ENCODE results near the gene MAL.

Gene MAL

DNA sequence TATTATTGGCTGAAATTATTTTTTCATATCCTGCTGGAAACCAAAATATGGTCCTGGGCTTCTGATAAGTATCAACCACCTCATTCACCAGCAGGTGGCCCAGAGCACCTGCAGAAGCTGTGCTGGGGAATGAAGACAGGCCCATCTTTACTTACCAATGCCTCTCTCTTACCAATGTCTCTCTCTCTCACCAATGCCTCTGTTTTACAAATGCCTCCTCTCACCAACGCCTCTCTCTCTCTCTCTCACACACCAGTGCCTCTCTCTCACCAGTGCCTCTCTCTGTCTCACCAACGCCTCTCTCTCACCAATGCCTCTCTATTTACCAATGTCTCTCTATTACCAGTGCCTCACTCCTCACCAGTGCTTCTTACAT lies 2.3 kb upstream of the MAL start:
- TF ChIP-seq, protein P1, sequence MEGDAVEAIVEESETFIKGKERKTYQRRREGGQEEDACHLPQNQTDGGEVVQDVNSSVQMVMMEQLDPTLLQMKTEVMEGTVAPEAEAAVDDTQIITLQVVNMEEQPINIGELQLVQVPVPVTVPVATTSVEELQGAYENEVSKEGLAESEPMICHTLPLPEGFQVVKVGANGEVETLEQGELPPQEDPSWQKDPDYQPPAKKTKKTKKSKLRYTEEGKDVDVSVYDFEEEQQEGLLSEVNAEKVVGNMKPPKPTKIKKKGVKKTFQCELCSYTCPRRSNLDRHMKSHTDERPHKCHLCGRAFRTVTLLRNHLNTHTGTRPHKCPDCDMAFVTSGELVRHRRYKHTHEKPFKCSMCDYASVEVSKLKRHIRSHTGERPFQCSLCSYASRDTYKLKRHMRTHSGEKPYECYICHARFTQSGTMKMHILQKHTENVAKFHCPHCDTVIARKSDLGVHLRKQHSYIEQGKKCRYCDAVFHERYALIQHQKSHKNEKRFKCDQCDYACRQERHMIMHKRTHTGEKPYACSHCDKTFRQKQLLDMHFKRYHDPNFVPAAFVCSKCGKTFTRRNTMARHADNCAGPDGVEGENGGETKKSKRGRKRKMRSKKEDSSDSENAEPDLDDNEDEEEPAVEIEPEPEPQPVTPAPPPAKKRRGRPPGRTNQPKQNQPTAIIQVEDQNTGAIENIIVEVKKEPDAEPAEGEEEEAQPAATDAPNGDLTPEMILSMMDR (IDR thresholded peaks at IDR 0.05; ENCODE audit: control insufficient read depth, insufficient read depth, low read depth, low read length, missing control alignments): no peak
- H3K4me3 ChIP-seq (ENCODE audit: control insufficient read depth, low read depth, low read length): no peak overlapping the region
- DNase-seq (ENCODE audit: low read depth): no peak

DNA sequence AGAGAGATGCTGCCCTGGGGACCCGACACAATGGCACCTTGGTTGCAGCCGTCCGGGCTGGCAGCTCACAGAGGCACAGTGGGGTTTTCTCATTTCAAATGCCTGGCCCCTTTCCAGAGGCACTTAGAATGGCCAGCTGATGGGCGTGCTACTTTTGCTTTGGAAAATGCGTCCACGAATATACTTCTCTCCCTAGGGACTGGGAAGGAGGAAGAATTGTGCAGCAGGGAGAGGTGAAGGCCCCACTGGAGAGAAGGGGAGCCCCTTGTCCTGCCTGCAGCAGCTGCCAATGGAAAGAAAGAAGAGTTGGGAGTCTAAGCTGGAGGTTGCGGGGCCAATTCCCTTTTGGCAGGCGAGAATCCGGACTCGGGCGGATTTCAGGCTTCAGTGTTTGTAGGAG lies 1.1 kb upstream of the MAL start:
- TF ChIP-seq, protein P1 (IDR thresholded peaks at IDR 0.05; ENCODE audit: control insufficient read depth, insufficient read depth, low read depth, low read length, missing control alignments): no peak
- DNase-seq (ENCODE audit: low read depth): no peak
- no peak overlapping the region for H3K4me3 ChIP-seq (ENCODE audit: control insufficient read depth, low read depth, low read length)

DNA sequence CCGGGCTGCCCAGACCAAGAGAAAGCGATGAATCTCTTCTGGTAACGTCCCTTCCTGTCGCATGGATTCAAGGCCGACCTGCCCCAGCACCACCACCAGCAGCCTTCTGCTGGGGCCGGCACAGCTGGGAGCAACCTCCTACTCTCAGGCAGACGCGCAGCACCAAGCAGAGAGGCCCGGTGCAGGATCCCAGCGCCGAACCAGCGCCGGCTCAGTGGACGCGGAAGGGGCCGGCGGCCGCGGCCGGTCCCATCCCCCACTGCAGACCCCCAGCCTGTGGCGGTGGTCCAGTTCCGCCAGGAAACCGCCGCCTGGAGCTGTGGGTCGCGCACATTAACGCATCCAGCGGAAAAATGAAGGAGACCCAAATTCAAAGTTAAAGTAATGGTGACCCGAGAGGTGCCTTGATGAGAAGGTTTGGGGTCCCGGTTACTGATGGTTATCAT lies 525 bp upstream of the MAL start:
- no peak overlapping the region for H3K4me3 ChIP-seq (ENCODE audit: control insufficient read depth, low read depth, low read length)
- TF ChIP-seq, protein P1 (IDR thresholded peaks at IDR 0.05; ENCODE audit: control insufficient read depth, insufficient read depth, low read depth, low read length, missing control alignments): no peak
- no peak for DNase-seq (ENCODE audit: low read depth)

DNA sequence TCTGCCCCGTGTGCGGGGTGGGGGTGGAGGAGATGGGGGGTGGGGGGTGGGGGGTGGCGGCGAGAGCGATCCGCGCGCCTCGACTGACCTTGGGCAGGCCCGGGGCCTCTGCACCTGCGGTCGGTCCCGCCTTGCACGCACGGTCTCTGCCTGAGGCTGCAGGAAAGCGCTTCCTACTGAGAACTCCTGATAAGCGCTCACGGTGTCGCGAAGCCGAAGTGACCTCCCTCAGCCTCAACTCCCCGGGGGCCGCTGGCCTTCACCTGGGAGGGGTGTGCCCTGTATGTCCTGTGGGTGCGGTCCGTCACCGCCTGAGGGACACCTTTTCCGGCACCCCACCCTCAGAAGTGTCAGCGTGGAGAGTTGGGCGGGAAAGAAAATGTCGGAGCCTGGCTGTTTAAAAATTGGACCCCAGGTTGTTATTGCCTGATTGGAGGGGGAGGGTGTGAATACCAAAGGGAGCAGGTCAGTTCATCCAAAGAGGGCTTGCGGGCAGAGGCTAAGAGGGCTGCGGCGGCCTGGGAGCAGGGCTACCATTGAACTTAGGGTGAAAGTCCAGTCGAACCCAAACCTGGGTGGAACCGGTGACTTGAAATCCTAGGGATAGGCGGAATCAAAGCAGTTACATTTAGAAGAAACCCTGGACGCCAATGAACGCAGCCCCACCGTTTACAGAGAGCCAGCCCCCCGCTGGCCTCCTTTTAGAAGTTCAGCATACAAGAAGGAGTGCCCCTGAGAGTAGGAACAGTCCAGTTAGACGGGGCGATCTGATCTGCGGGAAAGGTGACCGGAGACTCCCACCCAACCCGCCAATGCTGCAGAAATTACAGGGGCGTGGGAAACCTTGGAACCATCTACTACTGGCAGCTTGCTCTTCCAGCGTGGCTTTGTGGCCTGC lies 1.2 kb downstream of the MAL start:
- H3K4me3 ChIP-seq (ENCODE audit: control insufficient read depth, low read depth, low read length): no peak overlapping the region
- no peak for DNase-seq (ENCODE audit: low read depth)
- TF ChIP-seq, protein P1 (IDR thresholded peaks at IDR 0.05; ENCODE audit: control insufficient read depth, insufficient read depth, low read depth, low read length, missing control alignments): no peak

DNA sequence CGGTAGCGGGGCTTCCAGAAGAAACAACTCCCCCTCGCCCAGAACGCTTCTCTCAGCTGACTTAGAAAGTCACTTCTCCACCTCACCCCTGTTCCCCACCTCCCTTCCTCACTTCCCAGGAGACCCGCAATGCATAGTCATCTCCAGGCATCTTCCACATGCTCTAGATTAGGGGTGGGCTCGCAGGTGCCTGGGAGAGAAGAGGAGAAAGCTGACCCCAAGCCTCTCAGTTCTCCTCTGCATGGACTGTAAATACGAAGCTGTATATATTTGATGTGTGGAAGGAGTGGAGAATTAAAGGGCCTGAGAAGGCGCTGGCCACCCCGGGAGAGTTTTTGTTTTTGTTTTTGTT lies 1.8 kb downstream of the MAL start:
- H3K4me3 ChIP-seq (ENCODE audit: control insufficient read depth, low read depth, low read length): no peak overlapping the region
- no peak for DNase-seq (ENCODE audit: low read depth)
- TF ChIP-seq, protein P1 (IDR thresholded peaks at IDR 0.05; ENCODE audit: control insufficient read depth, insufficient read depth, low read depth, low read length, missing control alignments): no peak

DNA sequence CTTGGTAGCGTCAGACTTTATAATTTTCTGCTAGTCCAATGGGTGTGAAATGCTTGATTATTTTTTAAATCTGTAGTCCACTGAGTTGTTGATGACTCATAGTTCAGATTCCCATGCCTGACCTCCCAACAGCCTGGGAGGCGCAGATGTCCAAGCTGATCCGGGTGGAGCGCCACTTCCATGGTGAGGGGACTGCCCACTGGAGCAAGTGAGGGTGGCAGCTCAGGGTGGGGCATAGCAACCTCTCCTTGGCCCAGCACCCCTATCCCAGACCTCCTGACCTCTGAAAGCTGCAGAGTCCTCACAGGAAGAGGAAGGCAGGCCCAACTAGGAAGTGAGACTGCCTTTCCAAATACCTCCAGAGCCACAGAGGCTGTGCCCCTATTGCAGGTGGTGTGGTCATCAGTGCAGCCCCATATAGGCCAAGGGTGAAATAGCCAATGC lies 4.4 kb downstream of the MAL start:
- TF ChIP-seq, protein P1 (IDR thresholded peaks at IDR 0.05; ENCODE audit: control insufficient read depth, insufficient read depth, low read depth, low read length, missing control alignments): no peak
- no peak for DNase-seq (ENCODE audit: low read depth)
- H3K4me3 ChIP-seq (ENCODE audit: control insufficient read depth, low read depth, low read length): no peak overlapping the region
